ENCODE data around the gene AKR1C2.
"Not testable (repeated sequence)": the region's sequence is repeated elsewhere in the genome, so short reads cannot be mapped to it uniquely, and the experiment has no call there.

Gene AKR1C2

GRCh38 chr10:4961558-4961957, 42.1 kb downstream of the AKR1C2 start:
- not testable (repeated sequence) for DNase-seq (ENCODE audit: low read depth in 2 of 3, low spot score in 2 of 3)

DNA sequence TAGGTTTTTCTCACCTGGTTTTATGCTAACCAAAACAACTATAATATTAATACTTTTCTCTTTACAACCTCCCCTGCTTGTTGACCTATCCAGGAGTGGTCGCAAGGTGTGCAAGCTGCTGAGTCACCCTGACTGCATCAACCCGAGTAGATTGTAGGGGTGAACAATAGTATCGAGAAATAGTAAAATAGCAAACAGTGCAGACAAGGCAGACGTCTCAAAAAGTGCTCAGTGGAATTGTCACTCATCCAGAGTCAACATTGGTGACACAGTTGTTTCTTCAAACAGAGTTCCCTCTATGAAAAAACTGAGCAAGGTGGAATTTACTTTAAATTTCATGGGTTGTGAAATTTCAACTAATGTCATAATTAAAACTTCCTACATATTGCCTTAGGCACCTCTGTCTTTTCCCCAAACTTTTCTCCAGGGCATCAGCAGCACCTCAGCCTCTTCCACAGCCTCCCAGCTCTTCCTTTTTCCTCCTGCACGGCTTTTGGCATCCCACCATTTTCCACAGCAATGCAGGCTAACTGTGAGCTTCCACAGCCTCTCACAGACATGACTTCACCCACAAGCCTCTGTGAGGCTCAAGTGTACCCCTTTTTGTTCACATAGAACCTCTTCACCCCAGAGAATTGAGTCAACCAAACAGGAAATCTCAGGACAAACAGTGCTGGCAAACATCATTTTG, 46.6 kb downstream of the AKR1C2 start:
- DNase-seq (ENCODE audit: low read depth in 2 of 3, low spot score in 2 of 3): not testable (repeated sequence)

- DNase-seq (ENCODE audit: low read depth in 2 of 3, low spot score in 2 of 3): not testable (repeated sequence)
Measured at GRCh38 chr10:4956088-4956487, 47.6 kb downstream of the AKR1C2 start.

DNA sequence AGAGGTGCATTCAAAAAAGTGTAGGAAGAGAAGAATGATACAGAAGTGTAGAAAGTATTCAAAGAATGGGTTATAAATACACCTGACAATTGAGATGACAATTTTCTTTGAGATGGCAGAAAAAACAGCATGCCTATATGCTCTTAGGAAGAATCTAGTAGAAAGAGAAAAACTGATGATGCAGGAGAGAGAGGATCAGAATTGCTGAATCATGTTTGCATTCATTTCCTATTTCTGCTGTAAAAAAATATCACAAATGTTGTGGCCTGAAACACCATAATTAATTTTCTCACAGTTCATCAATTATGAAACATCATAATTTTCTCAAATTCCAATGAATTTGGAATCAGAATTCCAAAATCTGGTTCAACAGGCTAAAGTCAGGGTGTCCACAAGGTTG, 50.3 kb downstream of the AKR1C2 start:
- no peak for DNase-seq (ENCODE audit: low read depth in 2 of 3, low spot score in 2 of 3)

DNA sequence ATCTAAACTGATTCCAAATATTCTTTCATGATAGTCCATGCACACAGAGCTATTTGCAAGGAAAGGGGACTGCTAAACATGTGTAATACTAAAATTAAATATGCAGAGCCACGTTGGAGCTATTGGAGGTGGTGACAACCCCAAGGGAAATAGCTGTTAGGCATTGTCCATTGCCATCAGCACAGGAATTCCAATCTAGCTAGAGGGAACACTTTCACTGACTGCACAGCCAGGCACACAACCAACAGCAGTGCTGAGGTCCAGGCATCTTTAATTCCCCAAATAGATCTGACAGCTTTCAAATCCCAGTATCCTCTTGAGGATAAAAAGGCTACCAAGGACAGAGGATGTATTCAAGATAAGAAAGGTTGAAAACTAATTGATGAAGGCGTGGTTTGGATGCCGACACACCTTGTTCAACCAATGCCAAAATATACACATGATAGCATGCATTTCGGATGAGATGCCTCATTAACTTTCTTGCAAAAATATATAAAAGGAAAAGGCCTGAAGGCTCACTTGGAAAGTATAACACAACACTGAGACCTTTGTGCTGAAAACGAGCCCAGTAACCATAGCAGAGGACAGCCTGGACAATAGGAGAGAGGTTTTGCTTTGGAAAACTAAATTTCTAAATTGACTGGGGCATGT, 52.0 kb downstream of the AKR1C2 start:
- DNase-seq (ENCODE audit: low read depth in 2 of 3, low spot score in 2 of 3): not testable (repeated sequence)

GRCh38 chr10:4947635-4948596, 55.7 kb downstream of the AKR1C2 start:
- no peak for DNase-seq (ENCODE audit: low read depth in 2 of 3, low spot score in 2 of 3)

DNA sequence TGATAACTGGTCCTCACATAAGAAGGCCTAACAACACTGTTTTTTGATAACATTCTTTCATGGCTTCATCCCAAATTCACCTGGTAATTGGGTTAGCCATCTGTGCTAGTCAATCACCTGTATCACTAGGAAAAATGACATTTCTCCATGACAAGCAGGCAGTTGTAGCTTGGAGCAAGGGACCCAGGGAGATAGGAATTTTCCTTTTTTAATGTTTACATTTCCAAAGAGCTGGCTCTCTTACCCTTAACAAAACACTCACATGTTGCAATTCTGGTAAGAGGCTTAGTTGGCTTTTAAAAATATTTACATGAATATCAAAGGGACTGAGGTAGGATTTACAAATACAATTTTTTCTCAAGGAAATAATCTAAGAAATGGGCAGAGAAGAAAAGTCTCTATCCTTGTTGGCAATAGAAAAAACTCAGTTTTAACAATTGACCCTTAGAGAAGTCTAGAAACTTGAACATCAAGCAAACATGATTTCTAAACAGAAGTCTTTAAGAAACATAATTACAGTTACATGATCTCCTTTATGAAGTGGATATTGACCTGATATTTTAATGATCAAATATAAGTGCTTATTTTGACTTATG, 56.5 kb downstream of the AKR1C2 start:
- DNase-seq (ENCODE audit: low read depth in 2 of 3, low spot score in 2 of 3): no peak

DNA sequence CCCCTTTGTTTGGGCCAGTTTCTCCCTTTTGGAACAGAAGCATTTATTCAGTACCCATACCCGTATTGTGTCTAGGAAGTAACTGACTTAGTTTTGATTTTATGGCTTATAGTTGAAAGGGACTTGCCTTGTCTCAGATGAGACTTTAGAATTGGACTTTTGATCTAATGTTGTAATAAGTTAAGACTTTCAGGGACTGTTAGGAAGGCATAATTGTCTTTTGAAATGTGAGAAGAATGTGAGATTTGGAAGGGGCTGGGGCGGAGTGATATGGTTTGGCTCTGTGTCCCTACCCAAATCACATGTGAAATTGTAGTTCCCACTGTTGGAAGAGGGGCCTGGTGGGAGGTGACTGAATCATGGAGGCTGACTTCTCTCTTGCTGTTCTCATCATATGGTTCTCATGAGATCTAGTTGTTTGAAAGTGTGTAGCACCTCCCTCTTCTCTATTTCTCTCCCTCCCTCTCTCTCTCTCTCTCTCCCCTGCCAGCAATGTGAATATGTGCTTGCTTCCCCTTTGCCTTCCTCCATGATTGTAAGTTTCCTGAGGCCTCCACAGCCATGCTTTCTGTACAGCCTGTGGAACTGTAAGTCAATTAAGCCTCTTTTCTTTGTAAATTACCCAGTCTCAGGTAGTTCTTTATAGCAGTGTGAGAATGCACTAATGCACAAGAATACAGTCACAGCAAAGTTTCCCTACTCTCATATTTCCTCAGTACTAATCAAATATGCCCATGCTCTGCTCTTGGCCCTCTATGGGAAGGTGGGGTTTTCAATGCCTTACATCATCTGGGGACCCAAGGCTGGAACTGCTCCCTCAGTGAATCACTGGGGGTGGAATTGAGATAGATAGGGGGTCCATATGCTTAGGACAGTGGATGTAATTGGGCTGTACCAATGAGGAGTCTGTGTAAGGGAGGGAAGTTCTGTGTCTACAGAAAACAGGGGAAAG, 57.6 kb downstream of the AKR1C2 start:
- no peak for DNase-seq (ENCODE audit: low read depth in 2 of 3, low spot score in 2 of 3)

- DNase-seq (ENCODE audit: low read depth in 2 of 3, low spot score in 2 of 3): no peak
Measured at GRCh38 chr10:4944841-4945240, 58.8 kb downstream of the AKR1C2 start.

- no peak for DNase-seq (ENCODE audit: low read depth in 2 of 3, low spot score in 2 of 3)
Measured at GRCh38 chr10:4943821-4944220, 59.8 kb downstream of the AKR1C2 start.

DNA sequence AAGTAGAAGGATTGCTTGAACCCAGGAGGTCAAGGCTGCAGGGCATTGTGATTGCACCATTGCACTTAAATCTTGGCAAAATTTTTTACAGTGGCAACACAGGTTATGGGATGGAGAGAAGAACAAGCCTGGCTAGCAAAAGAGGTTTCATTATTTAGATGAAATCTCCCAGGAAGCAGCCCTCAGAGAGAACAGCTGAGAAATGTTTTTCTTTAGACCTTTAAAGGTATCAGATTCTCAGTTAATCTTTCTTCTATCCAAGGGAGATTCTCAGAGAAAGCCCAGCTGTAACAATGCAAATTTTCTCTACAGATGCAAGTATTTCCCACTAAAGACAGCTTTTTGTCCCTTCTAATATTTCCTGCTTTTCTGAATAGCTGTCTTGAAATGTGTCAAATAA, 60.2 kb downstream of the AKR1C2 start:
- not testable (repeated sequence) for DNase-seq (ENCODE audit: low read depth in 2 of 3, low spot score in 2 of 3)

GRCh38 chr10:4942931-4943330, 60.7 kb downstream of the AKR1C2 start:
- not testable (repeated sequence) for DNase-seq (ENCODE audit: low read depth in 2 of 3, low spot score in 2 of 3)

GRCh38 chr10:4941540-4942330, 61.9 kb downstream of the AKR1C2 start:
- no peak for DNase-seq (ENCODE audit: low read depth in 2 of 3, low spot score in 2 of 3)

GRCh38 chr10:4940909-4941308, 62.7 kb downstream of the AKR1C2 start:
- not testable (repeated sequence) for DNase-seq (ENCODE audit: low read depth in 2 of 3, low spot score in 2 of 3)

GRCh38 chr10:4940073-4940428, 63.6 kb downstream of the AKR1C2 start:
- DNase-seq (ENCODE audit: low read depth in 2 of 3, low spot score in 2 of 3): not testable (repeated sequence)

DNA sequence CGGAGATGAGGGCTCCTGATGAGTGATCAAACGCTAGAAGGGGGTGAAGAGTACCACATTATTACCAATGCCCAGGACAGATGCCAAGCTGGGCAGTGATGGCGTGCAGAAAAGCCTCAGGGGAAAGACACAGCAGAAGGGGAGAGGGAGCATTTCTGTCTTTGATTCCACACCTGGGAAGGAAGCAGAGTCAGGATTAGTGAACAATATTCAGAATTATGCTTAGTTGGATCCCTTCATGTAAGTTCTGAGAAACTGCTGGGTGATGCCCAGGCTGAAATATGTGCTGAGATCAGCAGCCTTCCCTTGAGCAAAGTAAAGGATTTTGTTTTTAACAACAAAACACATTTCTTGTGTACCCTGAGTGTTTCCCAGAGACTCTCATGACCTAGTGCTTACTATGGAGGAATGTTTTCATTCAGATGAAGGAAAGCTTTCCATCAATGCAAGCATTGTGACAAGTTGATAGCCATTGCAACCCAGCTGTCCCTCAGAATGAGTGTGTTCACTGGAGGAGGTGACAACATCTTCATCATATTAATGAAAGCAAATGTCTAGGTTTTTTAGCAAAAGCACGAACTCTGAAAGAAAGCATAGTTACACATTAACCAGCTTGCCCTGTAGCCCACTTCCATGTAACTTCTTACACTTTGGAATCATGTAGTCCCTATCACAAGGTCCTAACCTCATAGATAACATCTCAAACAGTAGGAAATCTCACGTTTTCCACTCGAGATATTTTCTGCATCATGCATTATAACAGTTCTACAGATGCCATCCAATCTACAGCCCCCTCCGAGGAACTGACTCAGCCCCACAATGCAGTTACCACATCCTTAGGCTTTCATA, 64.2 kb downstream of the AKR1C2 start:
- no peak for DNase-seq (ENCODE audit: low read depth in 2 of 3, low spot score in 2 of 3)

Data from activated CD8-positive, alpha-beta memory T cell treated with anti-CD3 and anti-CD28 coated beads for 48 hours (primary cell).